GM21526 (cell line): ENCODE data around the gene VWA1.
"Not testable (repeated sequence)": the region's sequence is repeated elsewhere in the genome, so short reads cannot be mapped to it uniquely, and the experiment has no call there.

Experiments used
- ATAC-seq: cut with Tn5 transposase; IDR thresholded peaks from one replicate; pipeline ENCODE4 v1.9.1; 2021; ENCODE audit warnings: moderate library complexity; ENCODE audit not compliant: unreplicated experiment, low FRiP score

Gene VWA1

GRCh38 chr1:1434131-1434823, 1.2 kb upstream of the VWA1 start:
- no peak for ATAC-seq

GRCh38 chr1:1434824-1435105, 725 bp upstream of the VWA1 start:
- no peak for ATAC-seq

DNA sequence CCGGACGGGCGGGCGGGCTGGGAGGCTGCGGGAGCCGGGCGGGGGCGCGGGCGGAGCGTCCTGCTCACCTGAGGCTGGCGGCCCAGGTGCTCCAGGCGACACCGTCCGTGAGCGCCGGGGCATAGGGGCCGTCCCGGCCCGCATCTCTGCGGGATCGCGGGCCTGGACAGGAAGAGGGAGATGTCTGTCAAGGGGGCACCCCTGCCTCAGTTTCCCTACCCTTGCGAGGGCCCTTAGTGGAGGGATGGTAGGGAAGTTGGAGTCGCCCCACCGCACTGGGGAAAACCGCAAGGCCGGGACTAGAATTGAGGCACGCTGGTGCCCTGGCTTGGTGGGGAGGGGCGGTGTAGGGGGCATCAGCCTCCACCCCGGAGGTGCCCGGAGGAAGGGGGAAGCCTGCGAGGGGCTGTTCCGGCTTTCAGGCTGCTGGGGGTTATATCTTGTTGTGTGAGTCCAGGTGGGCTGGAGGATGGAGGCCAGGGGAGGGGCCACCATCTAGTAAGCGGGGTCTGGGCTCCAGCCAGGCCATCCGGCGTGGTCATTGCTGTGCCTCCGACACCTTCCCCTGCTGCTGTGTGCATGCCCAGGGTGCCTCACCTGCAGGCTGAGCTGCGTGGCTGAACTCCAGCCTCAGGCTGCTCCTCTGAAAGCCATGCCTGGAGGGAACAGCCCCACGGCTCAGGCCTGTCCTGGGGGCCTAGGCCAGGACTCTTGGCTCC, 580 bp downstream of the VWA1 start:
- no peak for ATAC-seq

GRCh38 chr1:1436630-1437032, 1.1 kb downstream of the VWA1 start:
- ATAC-seq: no peak

DNA sequence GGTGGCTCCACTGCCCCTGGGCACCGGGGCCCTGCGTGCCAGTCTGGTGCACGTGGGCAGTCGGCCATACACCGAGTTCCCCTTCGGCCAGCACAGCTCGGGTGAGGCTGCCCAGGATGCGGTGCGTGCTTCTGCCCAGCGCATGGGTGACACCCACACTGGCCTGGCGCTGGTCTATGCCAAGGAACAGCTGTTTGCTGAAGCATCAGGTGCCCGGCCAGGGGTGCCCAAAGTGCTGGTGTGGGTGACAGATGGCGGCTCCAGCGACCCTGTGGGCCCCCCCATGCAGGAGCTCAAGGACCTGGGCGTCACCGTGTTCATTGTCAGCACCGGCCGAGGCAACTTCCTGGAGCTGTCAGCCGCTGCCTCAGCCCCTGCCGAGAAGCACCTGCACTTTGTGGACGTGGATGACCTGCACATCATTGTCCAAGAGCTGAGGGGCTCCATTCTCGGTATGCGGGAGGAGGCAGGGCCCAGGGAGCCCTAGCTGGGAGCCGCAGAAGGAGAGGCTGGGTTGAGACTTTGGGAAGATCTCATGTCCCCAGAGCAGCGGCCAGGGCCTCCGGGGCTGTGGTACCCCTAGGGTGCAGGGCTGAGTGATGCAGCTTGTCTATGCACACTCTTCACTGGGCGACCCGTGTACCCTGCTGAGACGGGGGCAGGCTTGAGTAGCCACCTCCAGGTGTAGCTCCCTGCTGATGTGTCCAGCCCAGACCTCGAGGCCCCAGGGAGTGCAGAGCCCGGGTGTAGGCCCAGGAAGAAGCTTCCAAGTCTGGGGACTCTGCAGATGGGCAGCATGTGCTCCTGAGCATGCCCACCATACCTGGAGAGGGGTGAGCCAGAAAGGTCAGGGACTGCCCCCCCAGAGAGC, 1.8 kb downstream of the VWA1 start:
- ATAC-seq: no peak

- ATAC-seq: no peak
Observed at GRCh38 chr1:1437904-1438376, 2.5 kb downstream of the VWA1 start.

GRCh38 chr1:1438531-1439381, 3.3 kb downstream of the VWA1 start:
- ATAC-seq: no peak

DNA sequence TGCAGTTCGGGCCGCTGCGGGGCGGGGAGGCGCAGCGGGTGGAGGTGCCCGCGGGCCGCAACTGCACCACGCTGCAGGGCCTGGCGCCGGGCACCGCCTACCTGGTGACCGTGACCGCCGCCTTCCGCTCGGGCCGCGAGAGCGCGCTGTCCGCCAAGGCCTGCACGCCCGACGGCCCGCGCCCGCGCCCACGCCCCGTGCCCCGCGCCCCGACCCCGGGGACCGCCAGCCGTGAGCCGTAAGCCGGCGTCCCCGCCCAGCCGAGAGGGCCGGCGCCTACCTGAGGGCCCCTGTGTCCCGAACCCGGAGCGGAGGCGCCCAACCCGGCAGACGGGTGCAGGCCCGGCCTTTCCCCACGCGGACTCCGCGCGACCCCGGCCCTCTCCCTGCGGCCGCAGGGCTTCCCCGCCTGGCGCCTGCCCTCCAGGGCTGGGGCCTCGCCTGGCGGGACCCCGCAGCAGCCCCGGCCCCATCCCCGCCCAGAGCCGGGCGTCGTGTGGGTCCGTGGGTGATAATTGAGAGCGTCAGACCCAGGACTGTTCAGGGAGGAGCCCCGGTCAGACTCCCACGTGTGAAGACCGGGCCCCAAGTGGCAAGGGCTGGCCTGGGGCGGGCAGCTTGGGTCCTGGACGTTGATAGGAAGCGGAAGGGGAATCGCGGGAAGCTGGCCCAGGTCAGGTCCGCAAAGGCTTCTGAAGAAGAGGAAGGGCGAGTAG, 4.2 kb downstream of the VWA1 start:
- ATAC-seq: no peak

DNA sequence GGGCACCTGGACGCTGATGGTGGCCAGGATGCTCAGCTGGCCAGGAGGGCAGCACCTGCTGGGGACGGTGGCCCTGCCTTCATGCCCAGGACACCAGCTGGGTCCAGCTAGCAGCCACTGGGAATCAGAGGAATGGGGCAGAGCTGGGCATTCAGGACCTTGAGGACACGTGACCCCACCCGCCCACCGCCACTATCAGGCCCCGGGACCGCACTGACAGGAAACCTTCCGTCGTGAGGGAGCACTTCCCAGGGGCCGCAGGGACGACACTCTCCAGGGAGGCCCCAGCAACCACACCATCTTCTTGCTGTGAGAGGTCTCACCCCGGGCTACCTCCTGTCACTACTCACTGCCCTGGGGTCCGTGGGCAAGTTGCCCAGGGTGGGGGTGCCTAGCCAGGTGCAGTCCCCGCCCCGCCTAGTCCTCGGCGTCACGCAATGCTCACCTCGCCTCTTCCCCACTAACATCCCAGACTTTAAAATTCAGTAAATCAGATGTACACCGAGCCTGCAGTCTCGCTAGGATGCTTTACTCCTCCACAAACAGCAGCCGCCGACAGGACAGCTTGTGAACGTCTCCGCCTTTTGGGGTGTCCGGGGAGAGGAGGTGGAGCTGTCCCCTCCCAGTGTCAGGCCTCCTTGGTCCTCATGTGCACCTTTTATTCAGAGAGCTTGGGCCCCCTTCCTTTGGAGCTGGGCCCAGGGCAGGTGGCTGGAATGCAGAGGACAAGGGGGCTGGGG, 4.9 kb downstream of the VWA1 start:
- no peak for ATAC-seq

GRCh38 chr1:1441002-1441888, 5.8 kb downstream of the VWA1 start:
- no peak for ATAC-seq

DNA sequence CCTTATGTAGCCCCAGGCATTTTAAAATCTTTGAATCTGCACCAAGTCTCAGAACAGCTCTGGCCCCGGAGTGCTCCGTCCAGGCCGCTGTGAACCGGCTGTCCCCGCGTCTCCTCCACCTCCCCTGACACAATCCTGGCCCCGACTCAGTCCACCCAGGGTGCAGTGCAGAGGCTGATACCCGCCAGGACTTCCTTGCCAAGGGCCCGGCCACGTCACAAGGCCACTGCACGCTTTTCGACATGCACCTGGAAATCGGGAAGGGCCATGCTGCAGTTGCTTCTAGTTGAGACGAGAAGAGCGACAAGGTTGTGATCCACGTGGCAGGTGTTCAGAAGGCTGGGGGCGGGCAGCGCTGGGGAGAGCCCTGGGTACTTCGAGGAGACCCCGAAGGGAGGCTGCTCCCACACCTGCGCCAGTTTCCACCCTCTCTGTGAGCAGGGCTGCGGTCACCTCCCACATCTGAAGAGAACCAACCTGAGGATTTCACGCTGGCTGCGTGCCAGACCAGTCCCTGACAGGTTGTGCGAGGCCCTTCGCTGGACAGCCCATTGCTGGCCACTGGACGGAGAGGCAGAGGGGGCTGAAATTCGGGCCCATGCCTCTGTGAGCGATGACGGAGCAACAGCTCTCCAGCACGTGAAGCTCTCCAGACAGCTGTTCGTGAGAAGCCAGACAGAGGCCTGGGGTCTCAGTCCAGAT, 6.7 kb downstream of the VWA1 start:
- ATAC-seq: no peak

GRCh38 chr1:1446631-1447030, 11.1 kb downstream of the VWA1 start:
- ATAC-seq: not testable (repeated sequence)

DNA sequence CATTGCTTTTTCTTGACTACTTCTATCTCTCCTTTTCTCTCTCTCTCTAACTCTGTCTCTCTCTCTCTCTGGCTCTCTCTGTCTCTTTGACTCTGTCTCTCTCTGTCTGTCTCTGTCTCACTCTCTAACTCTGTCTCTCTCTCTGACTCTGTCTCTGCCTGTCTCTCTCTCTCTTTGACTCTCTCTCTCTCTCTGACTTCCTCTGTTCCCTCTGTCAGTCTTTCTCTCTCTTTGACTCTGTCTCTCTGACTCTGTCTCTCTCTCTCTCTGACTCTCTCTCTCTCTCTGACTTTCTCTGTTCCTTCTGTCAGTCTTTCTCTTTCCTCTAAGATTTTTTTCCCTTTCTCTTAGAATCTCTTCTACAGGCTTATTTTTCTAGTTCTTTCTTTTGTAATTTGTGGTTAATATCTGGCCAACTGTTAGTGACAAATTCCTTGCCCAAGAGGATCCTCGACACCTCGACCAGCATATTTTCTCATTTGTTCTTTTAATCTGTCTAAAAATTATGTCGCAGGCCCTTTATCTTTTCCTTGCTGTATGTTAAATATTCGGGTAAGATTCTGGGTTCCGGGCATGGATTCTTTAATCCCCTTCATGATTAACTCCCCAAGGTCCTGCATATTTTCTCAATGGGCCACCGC, 13.7 kb downstream of the VWA1 start, which contains the start of gene ATAD3C:
TSS of gene ATAD3C (plus strand) at position 591 of the 641 bp plus-strand sequence. CDS start 995 bp downstream, outside the sequence.
- ATAC-seq: no peak

GRCh38 chr1:1450616-1451015, 15.1 kb downstream of the VWA1 start:
- ATAC-seq: not testable (repeated sequence)

- no peak for ATAC-seq
Observed at GRCh38 chr1:1451696-1452364, 16.3 kb downstream of the VWA1 start.

DNA sequence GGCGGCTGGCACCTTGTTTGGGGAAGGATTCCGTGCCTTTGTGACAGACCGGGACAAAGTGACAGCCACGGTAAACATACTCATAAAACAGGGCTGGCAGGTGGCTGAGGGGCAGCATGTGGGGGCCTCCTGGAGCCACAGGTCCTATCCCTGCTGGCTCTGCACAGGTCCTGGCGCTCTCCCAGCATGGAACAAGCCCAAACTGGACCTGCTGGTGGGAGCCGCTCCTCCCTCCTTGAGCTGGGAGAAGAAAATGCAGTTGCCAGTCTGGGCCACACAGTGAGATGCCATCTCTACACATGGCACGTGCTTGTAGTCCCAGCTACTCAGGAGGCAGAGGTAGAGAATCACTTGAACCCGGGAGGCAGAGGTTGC, 16.9 kb downstream of the VWA1 start:
- ATAC-seq: not testable (repeated sequence)
